Right kidney (tissue), 9 donors: ENCODE data around the gene STEAP3.

Experiments
- DNase-seq: peaks from one replicate; pipeline ENCODE4 v3.0.0-alpha.2; 2016
- long read RNA-seq, 8 donors: transcript quantifications; one replicate each; lab custom pipeline, GENCODE V29; 2026

STEAP3 gene, protein sequence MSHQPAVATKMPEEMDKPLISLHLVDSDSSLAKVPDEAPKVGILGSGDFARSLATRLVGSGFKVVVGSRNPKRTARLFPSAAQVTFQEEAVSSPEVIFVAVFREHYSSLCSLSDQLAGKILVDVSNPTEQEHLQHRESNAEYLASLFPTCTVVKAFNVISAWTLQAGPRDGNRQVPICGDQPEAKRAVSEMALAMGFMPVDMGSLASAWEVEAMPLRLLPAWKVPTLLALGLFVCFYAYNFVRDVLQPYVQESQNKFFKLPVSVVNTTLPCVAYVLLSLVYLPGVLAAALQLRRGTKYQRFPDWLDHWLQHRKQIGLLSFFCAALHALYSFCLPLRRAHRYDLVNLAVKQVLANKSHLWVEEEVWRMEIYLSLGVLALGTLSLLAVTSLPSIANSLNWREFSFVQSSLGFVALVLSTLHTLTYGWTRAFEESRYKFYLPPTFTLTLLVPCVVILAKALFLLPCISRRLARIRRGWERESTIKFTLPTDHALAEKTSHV
- long read RNA-seq, donor 1, result 0 reads
- long read RNA-seq, donor 2, result 0 reads
- long read RNA-seq, donor 3, result 0 reads
- long read RNA-seq, donor 4, result 0 reads
- long read RNA-seq, donor 5, result 0 reads
- long read RNA-seq, donor 6, partial matches to known transcripts, result 0 of 1 reads
- long read RNA-seq, donor 6, other reads (novel, unspliced or antisense), result 0 of 1 reads
- long read RNA-seq, donor 7, result 0 reads
- long read RNA-seq, donor 8, result 0 reads

GRCh38 chr2:119223521-119224390, at the start of gene STEAP3:
STEAP3 (plus strand) TSS chr2:119223834; CDS start chr2:119231013, 7,179 bp downstream.
- DNase-seq, result peak; percentile 71

- peak; percentile 6 for DNase-seq
These were observed 49.2 kb upstream of the STEAP3 start for GRCh38 chr2:119174216-119174992.

- DNase-seq, result no peak
These were observed 48.7 kb upstream of the STEAP3 start for GRCh38 chr2:119174993-119175347.

GRCh38 chr2:119175517-119175916, 48.1 kb upstream of the STEAP3 start:
- no peak for DNase-seq

- no peak for DNase-seq
These were observed 46.3 kb upstream of the STEAP3 start for GRCh38 chr2:119177171-119177837.

DNA sequence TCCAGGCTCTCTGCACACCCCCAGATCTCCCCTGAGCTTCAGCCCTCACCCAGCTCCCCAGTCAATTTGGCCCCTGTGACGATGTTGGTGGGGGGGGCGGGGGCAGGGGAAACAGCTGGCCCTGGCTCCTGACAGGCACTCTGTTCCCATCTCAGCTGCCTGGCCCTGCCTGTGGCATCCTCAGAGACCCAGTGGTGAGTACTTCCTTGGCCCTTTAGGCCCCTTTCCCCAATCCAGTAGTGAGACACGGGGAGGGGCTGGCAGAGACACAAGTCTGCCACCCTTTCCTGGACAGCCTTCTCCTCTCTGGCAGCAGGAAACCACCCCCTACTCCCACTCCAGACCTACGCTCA, 45.8 kb upstream of the STEAP3 start:
- no peak for DNase-seq

DNA sequence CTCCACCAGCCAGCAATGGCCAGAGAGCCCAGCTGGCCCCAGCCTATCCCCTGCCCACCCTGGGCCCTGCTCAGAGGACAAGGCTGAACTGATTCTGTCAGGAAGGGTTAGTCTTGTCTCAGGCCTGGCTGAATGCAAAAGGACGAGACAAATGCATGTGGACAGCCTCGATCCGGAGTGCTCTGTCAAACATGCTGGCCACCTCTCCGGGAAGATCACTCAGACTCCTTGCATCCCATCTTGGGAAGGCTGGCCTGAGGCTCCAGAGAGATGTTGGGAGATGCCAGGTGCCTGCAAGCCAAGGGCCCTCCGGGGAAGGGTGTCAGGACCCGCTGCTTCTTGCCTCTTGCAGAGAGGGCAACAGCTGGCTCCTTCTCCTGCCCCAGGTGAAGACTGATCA, 44.9 kb upstream of the STEAP3 start:
- no peak for DNase-seq

DNA sequence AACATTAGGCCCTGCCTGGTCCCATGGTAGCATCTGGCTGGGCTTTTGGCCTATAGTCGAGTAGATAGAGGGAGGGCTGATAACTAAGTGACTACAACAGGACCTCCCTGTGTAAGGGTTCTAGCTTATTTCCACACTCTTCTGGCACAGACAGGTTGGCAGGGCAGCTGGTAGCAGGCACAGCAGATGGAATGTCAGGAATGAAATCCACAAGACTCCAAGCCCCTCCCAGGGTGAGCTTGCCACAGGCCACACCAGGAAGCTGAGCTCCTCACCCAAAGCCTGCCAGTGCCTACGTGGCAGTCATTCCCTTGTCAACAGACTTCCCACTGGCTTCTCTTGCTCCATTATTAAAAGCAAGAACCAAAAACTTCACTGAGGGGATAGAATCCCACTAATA, 44.4 kb upstream of the STEAP3 start:
- no peak for DNase-seq

DNA sequence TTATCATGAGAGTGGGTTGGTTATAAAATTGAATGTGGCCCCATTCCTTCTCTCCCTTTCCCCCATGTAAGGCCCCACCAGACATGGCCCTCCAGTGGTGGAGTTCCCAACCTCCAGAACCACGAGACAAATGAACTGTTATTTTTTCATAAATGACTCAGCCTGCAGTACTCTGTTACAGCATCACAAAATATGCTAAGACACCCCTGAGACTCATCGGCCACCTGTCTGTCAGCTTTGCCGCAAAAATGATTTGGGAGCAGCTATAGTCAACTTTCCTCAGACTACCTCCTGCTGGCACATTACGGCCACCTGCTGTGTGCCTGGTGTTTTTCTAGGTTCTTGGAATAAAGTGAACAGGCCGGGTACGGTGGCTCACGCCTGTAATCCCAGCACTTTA, 43.6 kb upstream of the STEAP3 start:
- DNase-seq, result no peak

- DNase-seq, result no peak
These were observed 42.7 kb upstream of the STEAP3 start for GRCh38 chr2:119180892-119181291.

GRCh38 chr2:119181391-119181790, 42.2 kb upstream of the STEAP3 start:
- no peak for DNase-seq

DNA sequence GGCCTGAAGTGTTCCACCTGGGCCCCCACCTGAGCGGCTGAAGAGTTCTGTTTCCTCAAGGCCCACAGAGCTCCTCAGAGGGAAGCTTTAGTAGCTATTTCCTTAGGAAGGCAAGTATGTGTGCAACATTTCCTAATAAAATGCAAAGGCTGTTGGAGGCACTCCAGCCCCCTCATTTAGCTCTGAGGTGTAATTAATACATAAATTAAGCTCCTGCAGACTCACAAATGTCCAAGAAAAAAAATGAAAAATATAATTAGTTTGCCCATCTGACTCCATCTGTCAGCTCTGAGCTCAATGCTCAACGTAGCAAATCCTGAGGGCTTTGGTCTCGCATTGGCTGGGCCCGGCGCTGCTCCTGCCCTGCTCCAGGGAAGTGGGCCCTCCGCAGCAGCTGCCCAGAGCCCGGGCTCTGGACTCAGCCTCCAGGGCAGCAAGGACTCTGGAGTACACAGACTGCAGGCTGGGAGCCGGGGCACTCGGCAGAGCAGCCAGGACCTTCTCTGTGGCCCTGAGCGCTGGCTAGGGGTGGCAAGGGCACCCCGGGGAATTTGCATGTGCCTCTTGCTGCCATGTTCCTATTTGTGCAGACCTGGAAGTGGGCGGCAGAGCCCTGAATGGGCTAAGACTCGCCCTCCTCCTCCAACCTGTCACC, 41.7 kb upstream of the STEAP3 start:
- no peak for DNase-seq

DNA sequence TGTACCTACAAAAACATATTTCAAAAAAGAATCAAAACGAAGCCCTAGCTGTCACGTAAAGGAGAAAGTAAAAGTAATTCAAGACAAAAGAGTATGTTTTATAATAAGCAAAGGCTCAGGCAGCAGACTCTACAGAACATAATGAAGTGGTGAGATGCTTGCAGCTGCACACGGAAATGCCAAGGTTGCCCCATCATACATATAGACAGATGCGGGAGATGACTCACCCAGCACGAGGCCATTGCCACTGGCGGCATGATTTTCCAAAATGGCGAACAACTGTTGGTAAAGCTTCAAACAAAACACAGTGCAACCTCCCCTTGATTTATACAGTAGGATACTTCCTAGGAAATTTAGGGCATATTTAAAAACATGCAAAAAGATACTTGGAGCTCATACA, 39.1 kb upstream of the STEAP3 start:
- DNase-seq, result no peak

DNA sequence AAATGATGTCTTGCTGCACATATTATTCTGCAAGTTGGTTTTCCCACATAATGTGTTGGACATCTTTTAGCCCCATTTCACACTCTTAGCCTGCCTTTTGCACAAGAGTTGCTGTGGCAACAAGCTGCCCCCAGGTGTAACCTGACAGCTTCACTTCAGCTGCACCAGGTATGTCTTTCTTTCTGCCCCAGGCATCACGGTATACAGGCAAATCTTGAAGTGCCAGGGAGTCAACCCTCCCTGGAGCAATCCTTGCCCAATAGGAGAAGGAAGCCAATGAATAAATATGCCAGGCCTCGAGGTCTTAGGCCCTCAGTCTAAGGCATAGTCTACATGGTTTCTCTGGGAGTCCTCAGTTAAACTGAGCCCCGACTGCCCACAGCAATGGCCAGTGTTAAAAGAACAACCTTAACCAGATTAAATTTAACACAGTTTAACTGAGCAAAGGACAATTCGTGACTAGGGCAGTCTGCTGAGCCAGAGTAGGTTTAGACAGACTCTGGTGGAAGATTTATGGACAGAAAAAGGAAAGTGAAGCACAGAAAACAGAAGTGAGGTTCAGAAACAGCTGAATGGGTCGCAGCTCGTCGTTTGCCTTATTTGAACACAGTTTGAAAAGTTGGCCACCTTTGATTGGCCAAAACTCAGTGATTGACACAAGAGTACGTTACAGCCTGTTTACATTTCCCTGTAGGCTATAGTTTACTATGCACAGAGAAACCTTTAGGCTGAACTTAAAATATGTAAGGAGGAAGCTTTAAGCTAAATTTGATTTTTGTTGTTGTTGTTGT, 33.1 kb upstream of the STEAP3 start:
- DNase-seq, result no peak

DNA sequence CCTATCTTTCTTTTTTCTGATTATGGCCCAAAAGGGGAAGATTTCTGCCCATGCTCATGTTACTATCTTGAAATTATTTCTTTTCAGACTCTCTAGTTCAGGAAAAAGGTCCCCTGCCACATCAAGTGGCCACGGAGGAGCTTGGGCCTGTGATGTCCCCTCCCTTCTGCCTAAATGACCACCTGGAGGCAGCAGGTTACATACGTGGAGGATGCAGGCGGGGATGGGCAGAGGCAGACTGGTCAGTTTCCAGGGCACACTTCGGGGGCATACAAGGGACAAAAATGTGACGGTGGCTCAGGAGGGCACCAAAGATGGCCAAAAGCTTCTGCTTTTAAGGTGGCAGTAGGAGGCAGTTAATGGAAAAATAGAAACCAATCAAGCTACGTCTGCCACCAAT, 30.7 kb upstream of the STEAP3 start:
- no peak for DNase-seq

DNA sequence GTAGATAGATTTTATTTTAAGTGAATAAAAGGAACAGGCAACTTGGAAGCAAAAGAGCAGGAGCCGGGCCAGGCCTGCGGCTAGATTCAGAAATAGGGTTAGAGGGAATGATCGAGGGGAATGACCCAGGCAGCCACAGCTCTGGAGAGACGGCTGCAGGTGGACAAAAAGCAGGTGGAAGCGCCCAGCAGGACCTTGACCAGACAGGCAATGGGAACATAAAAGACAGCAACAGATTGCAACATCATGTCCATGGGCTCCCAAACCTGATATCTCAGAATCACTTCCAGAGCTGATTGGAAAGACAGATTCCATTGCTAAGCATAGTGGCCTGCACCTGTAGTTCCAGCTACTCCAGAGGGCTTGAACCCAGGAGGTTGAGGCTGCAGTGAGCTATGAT, 28.6 kb upstream of the STEAP3 start:
- DNase-seq, result no peak

DNA sequence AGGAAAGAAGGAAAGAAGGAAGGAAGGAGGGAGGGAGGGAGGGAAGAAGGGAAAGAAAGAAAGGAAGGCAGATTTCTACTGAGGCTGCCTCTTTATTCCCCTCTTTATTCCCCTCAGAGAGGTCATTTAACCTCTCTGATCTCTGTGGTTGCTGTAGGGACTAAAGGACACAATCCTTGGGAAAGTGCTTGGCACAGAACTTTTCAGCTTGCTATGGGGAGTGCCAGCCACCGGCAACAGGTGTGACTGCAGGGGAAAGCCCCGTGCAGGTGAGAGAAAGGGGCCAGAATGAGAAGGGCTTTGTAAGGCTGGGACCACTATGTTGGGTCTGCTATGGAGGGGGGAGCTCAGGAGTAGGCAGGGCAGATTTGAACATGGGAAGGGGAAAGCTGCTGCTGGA, 27.7 kb upstream of the STEAP3 start:
- no peak for DNase-seq

GRCh38 chr2:119196301-119197125, 27.1 kb upstream of the STEAP3 start:
- DNase-seq, result no peak

- no peak for DNase-seq
These were observed 26.6 kb upstream of the STEAP3 start for GRCh38 chr2:119197126-119197405.
